Rectal smooth muscle tissue (tissue), 1 donor: ENCODE measurements around the gene MACIR.

Experiments used
- H3K27ac ChIP-seq: one replicate; pipeline ENCODE4 v1.7.0; 2013; ENCODE audit warnings: low read depth, low read length, inconsistent platforms
- H3K27me3 ChIP-seq: one replicate; pipeline ENCODE4 v1.7.0; 2013; ENCODE audit warnings: low read length; ENCODE audit not compliant: control insufficient read depth, insufficient read depth
- H3K36me3 ChIP-seq: one replicate; pipeline ENCODE4 v1.7.0; 2013; ENCODE audit warnings: low read length; ENCODE audit not compliant: control insufficient read depth, insufficient read depth
- H3K4me1 ChIP-seq: one replicate; pipeline ENCODE4 v1.7.0; 2013; ENCODE audit warnings: low read length; ENCODE audit not compliant: control insufficient read depth, insufficient read depth
- H3K4me3 ChIP-seq: one replicate; pipeline ENCODE4 v1.7.0; 2013; ENCODE audit warnings: low read length
- H3K9ac ChIP-seq: one replicate; pipeline ENCODE4 v1.7.0; 2013; ENCODE audit warnings: low read length

Gene MACIR

DNA sequence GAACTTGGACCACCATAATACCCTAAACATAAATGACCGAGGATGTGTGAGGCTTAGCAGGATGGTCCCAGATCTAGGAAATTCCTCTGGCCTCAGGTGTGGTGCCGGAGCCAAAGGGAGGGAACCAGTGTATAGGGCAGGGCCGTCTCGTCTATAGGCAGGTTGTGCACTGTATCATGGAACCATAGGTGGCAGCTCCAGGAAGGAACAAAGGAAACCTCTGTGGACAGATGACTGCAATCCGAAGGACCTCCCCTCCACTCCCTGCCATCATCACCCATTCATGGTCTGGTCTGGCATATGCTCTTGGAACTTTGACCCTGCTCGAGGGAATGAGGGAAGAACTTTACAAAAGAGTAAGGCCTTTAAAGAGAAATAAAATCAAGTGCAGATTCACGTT, 2.9 kb upstream of the MACIR start:
- Histone ChIP-seq H3K4me3 (no peak overlapping the region), H3K27ac (no peak overlapping the region), H3K4me1 (peaks cover 3% of the 10 kb centered on the region), H3K27me3 (no peaks in the 10 kb centered on the region), H3K9ac (no peak overlapping the region), H3K36me3 (no peaks in the 10 kb centered on the region)

DNA sequence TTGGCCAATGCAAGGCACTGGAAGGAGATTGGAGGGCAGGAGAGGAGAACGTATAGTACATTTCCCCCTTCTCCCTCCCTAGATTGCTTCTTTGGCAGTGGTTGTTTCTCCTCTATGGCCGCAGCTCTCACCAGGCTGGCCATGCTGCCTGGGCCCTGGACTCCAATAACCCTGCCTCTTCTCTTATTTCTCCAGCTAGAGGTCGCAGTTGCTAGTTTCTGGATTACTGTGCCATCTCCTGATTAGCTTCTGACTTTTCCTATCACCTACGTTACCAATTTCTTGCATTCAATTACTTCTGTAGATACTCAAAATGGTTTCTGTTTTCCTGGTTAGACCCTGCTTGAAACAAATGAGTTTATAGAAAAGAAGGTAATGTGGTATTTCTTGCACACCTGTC, 2.4 kb upstream of the MACIR start:
- Histone ChIP-seq H3K9ac (no peak overlapping the region), H3K4me1 (peaks cover 3% of the 10 kb centered on the region), H3K4me3 (no peak overlapping the region), H3K27me3 (no peaks in the 10 kb centered on the region), H3K27ac (no peak overlapping the region), H3K36me3 (no peaks in the 10 kb centered on the region)

DNA sequence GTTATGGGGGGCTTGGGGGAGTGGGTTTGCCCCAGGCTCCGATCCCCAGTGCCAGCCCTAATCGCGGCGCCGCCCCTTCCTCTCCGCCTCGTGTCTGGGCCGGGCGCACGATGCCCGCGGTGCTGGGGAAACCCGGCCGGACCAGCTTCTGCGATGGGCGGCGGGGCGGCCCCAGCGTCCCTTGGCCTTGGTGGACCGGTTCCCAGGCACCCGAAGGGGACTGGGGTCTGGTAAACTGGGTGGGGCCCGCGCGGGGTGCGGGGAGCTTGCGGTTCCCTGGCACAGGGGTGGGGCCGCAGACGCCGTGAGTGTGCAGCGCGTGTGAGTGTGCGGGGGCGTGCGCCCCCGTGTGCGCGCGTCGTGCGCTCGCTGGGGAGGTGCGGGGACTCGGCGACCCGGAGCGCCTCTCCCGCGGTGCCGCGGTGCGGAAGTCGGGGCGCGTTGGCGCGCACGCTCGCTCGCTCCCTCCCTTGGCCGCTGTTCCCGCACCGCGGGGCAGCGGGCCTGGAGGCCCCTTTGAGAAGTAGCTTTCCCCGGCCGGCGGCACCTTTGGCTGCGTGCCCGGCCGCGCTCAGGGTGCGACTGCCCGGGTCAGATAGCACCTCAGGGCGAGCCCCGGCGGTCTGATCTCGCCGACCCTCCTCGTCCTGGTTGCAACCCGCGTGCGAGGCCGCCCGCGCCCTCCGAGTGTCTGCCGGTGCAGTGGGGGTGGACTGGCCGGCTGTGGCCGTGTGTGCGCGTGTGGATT, 568 bp downstream of the MACIR start:
- Histone ChIP-seq H3K9ac (peak overlapping the region; percentile 32), H3K27ac (peak overlapping the region; percentile 77), H3K36me3 (no peaks in the 10 kb centered on the region), H3K4me3 (peak overlapping the region; percentile 92), H3K27me3 (no peaks in the 10 kb centered on the region), H3K4me1 (peaks cover 3% of the 10 kb centered on the region)

DNA sequence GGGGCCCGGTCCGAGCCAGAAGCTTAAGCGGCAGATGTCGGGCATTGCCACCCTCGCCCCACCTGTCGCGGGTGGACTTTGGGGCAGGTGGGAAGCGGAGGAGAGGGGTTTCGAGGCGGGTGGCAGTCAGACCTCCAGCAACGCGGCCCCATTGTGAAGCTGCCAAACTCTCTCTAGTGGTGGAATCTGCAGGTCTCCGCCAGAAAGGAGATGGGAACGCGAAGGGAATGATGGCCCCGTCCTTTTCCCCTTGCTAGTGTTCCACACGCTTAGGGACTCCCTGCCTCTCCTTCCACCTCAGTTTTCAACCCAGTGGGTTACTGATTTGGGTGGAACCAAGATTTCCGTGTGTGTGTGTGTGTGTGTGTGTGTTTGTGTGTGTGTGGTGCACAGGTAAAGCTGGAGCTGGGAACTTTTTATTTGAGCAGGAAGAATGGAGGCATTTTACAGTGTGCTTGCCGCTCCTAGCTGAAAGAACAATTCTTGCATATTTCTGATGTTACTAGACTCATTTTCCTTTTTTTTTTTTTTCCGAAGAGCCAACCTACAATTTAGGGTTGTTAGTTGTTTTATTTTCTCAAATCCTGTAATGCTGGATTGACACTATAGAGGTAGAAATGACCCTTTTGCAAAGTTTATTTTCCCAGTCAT, 1.3 kb downstream of the MACIR start:
- H3K4me3 ChIP-seq, result peak overlapping the region; percentile 92
- H3K4me1 ChIP-seq, result peaks cover 3% of the 10 kb centered on the region
- no peaks in the 10 kb centered on the region for H3K36me3 ChIP-seq
- H3K27me3 ChIP-seq, result no peaks in the 10 kb centered on the region
- peak overlapping the region; percentile 77 for H3K27ac ChIP-seq
- peak overlapping the region; percentile 32 for H3K9ac ChIP-seq

DNA sequence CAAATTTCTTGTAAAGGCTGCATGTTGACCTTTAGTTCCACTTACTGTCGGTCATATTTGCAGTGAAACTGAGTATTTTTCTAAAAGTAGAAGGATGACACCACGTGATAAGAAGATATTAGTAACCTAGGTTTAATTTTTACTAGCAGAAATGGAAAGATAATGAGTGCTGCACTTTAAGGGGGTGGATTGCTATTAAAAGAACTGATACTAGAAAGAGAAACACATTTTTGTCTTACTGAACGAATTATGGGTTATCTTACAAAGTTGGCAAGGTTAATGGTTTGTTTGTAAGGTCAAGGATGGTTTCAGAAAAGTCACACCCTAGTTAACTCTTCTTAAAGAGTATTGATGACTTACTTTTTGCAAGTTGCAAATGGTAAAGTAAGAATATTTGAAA, 2.4 kb downstream of the MACIR start:
- Histone ChIP-seq H3K36me3 (no peaks in the 10 kb centered on the region), H3K27ac (no peak overlapping the region), H3K4me1 (peaks cover 3% of the 10 kb centered on the region), H3K9ac (no peak overlapping the region), H3K4me3 (peak overlapping the region; percentile 36), H3K27me3 (no peaks in the 10 kb centered on the region)

DNA sequence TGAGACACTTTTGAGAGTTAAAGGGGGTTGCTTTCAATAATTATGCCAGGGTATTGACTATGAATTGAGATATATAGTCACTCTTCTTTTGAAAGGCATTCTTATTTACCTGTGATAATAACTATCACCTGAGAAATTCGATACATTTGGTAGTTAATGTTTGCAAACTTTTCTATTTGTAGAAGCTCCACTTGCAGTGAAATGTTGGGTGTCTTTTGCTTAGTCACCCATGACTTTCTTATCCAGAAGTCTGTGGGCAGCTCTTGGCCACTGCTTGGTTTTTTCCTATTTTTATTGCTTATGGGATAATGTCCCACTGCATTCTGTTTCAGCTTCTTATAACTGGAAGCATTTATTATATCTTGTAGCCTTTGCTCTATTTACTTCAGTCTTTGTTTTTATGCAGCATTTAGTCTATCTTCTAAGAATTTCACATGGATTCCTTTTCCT, 3.9 kb downstream of the MACIR start:
- H3K9ac ChIP-seq, result no peak overlapping the region
- peaks cover 3% of the 10 kb centered on the region for H3K4me1 ChIP-seq
- no peak overlapping the region for H3K27ac ChIP-seq
- no peak overlapping the region for H3K4me3 ChIP-seq
- no peaks in the 10 kb centered on the region for H3K36me3 ChIP-seq
- no peaks in the 10 kb centered on the region for H3K27me3 ChIP-seq

DNA sequence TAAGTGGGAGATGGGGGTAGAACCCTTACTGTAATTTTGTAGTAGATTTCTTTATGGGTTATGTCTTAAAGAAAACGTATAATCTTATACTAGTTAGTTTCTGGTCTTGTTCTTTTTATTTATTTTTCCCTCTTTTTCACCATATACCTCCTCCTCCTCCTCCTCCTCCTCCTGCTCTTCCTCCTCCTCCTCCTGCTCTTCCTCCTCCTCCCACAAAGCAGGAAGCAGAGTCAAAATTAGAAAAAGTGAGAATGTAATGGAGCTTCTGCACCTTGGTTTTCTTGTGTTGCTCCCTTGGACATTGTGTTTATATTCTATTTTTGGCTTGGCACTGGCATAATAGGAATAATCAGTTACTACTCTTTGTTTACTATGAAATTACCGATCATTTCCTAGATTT, 4.5 kb downstream of the MACIR start:
- H3K36me3 ChIP-seq, result no peaks in the 10 kb centered on the region
- H3K27ac ChIP-seq, result no peak overlapping the region
- peaks cover 3% of the 10 kb centered on the region for H3K4me1 ChIP-seq
- no peaks in the 10 kb centered on the region for H3K27me3 ChIP-seq
- H3K4me3 ChIP-seq, result no peak overlapping the region
- H3K9ac ChIP-seq, result no peak overlapping the region

DNA sequence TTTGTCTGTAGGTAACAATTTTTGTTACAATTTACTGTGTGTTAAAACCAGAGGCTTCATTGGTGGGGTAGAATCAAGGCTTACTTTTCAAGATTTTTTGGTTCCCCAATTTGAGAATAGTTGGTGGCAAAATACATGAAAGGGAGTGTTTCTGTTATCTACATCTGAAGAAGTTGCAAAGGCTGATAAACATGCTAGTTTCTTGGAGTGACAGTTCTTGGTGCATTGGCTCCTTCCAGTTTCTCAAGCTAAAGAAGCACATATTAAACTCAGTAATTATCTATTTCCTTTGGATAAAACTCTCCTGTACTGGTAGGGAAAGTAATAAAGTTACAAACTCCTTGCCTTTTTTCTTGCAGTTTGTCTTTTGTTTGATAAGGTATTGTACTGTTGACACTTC, 5.9 kb downstream of the MACIR start:
- peaks cover 3% of the 10 kb centered on the region for H3K4me1 ChIP-seq
- no peaks in the 10 kb centered on the region for H3K27me3 ChIP-seq
- no peak overlapping the region for H3K9ac ChIP-seq
- no peaks in the 10 kb centered on the region for H3K36me3 ChIP-seq
- no peak overlapping the region for H3K4me3 ChIP-seq
- no peak overlapping the region for H3K27ac ChIP-seq

DNA sequence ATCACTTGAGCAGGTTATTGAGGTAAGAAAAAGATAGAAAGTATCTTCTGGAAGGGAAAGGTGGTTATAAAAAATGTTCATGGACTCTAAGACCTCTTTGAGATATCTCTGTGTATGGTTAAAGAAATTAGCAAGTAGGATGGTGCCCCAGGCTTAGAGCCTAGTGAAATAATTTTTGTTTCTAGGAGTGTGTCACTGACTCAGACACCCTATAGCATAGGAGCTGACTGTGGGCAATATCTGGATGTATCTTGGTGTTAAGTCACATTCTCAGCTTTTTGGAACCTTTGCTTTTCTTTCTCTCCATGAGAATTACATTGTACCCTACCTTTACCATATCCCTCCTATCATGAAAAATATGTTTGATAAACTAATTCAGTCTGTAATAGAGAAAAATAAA, 12.0 kb downstream of the MACIR start:
- no peaks in the 10 kb centered on the region for H3K27me3 ChIP-seq
- H3K4me3 ChIP-seq, result no peak overlapping the region
- H3K9ac ChIP-seq, result no peak overlapping the region
- H3K36me3 ChIP-seq, result no peaks in the 10 kb centered on the region
- H3K27ac ChIP-seq, result no peak overlapping the region
- H3K4me1 ChIP-seq, result no peaks in the 10 kb centered on the region

DNA sequence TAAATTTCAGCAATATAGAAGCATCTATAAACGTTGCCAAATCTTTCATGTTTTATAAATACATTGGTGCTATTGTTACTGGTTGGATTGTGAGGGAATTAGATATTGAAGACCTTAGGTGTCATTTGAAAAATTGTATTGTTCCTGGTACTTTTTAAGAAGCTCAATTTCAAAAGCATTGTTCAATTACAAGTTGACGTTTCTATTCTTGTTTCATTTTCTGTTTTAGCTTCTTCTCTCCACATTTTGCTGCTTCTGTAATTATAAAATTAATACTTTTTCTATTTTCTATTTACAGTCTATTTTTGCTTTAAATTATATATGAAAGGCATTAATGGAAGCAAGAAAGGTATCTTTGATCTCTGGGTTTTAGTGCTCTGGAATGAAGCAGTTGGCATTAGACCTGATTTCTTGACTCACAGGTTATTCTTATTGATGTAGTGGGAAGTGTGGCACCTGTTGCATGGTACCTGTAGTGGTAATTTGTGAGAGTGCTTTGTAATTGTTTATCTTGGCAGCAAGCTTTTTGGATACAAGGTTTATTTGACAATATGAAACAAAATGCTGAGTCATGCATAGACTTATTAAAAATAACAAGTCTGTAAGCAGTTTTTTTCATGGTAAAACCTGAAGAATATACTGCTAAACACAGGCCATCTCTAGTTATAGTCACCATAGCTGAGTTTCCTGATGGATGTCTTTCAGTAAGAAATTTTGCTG, 13.2 kb downstream of the MACIR start:
- no peak overlapping the region for H3K4me3 ChIP-seq
- H3K36me3 ChIP-seq, result no peaks in the 10 kb centered on the region
- no peak overlapping the region for H3K27ac ChIP-seq
- H3K9ac ChIP-seq, result no peak overlapping the region
- no peaks in the 10 kb centered on the region for H3K4me1 ChIP-seq
- no peaks in the 10 kb centered on the region for H3K27me3 ChIP-seq

DNA sequence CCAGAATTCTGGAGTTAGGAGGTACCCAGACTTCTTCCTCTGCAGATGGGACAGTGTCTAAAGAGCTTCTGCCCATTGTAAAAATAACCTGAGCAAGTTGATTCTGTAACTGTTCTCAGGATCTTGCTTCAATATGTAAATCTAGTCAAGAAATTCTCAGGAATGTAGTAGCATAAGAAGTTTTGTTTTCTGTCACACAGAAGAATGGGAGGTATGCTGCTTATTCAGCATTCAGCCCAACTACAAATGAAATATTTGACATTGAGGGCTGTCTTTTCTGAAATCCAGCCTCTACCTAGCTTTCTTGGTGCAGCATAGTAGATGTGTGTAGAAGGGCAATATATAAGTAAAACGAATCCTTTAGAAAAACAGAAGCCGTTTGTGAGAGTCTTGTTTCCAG, 13.8 kb downstream of the MACIR start:
- Histone ChIP-seq H3K4me3 (no peak overlapping the region), H3K4me1 (no peaks in the 10 kb centered on the region), H3K9ac (no peak overlapping the region), H3K27me3 (no peaks in the 10 kb centered on the region), H3K27ac (no peak overlapping the region), H3K36me3 (no peaks in the 10 kb centered on the region)

DNA sequence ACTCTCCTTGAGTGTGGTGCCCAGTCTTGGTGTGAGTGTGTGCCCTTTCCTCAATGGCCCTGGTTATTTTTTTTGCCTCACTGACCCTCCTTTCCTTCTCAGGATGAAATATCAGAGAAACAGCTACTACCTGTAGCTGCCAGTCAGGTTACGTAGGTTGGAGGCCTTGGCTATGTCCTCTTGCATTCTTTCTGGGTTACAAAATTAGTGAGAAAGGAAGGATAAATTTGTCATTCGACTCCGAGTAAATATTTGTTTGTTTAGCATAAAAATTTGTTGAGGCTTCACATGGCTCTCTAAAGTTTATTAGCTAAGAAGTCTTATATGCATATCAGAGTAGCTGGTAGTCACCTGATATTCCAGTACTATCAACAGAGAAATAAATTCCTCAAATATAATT, 15.4 kb downstream of the MACIR start:
- Histone ChIP-seq H3K27me3 (no peaks in the 10 kb centered on the region), H3K4me1 (no peaks in the 10 kb centered on the region)

More for the DNA sequence above, 15.4 kb downstream of the MACIR start:
- Histone ChIP-seq H3K4me3 (no peak overlapping the region), H3K9ac (no peak overlapping the region), H3K27ac (no peak overlapping the region), H3K36me3 (no peaks in the 10 kb centered on the region)
